SK-N-SH treated with all-trans-retinoic acid at 6 μM for 48 hours (cell line): ENCODE results near the gene FGD5.

Experiments used
- ARNTL ChIP-seq: fragments of 450-650 bp; formaldehyde crosslinking; IDR thresholded peaks from 2 replicates; pipeline ENCODE4 v1.5.0; 2020; ENCODE audit warnings: low read depth, mild to moderate bottlenecking, moderate library complexity, borderline replicate concordance
- GLIS3 ChIP-seq: fragments of 250-450 bp; sonication (Bioruptor Pico); IDR thresholded peaks from 2 replicates; pipeline ENCODE4 v1.5.0; 2020; ENCODE audit warnings: mild to moderate bottlenecking, moderate library complexity
- OSR1 ChIP-seq: fragments of 250-450 bp; sonication (Bioruptor Pico); IDR thresholded peaks from 2 replicates; pipeline ENCODE4 v1.8.0; 2022; ENCODE audit warnings: moderate library complexity, mild to moderate bottlenecking, inconsistent platforms
- PATZ1 ChIP-seq: fragments of 250-450 bp; sonication (Bioruptor Pico); IDR thresholded peaks from 2 replicates; pipeline ENCODE4 v1.8.0; 2020; ENCODE audit warnings: mild to moderate bottlenecking, moderate library complexity, borderline replicate concordance
- RARB ChIP-seq: fragments of 250-450 bp; sonication (Bioruptor Pico); IDR thresholded peaks from 2 replicates; pipeline ENCODE4 v1.8.0; 2021; ENCODE audit warnings: mild to moderate bottlenecking, moderate library complexity
- ZFP3 ChIP-seq: fragments of 250-450 bp; sonication (Bioruptor Pico); IDR thresholded peaks from 2 replicates; pipeline ENCODE4 v1.5.0; 2020; ENCODE audit warnings: mild to moderate bottlenecking, moderate library complexity
- ZNF565 ChIP-seq: fragments of 450-650 bp; formaldehyde crosslinking; conservative IDR thresholded peaks from 2 replicates; pipeline ENCODE4 v1.5.0; 2020; ENCODE audit warnings: low read depth, mild to moderate bottlenecking, moderate library complexity
- ZNF70 ChIP-seq: fragments of 450-650 bp; formaldehyde crosslinking; IDR thresholded peaks from 2 replicates; pipeline ENCODE4 v1.5.0; 2020; ENCODE audit warnings: mild to moderate bottlenecking, moderate library complexity
- TF ChIP-seq, protein P1 (sequence below): fragments of 250-450 bp; sonication (Bioruptor Pico); IDR thresholded peaks from 2 replicates; pipeline ENCODE4 v1.5.0; 2020; ENCODE audit warnings: mild to moderate bottlenecking, moderate library complexity
- TF ChIP-seq, protein P2 (sequence below): fragments of 250-450 bp; sonication (Bioruptor Pico); IDR thresholded peaks from 2 replicates; pipeline ENCODE4 v1.5.1; 2020; ENCODE audit warnings: low read depth, mild to moderate bottlenecking, moderate library complexity
- TF ChIP-seq, protein P3 (sequence below): fragments of 250-450 bp; sonication (Bioruptor Pico); IDR thresholded peaks from 2 replicates; pipeline ENCODE4 v1.8.0; 2021; ENCODE audit warnings: low read depth, mild to moderate bottlenecking, moderate library complexity, borderline replicate concordance

GRCh38 chr3:14892226-14892625 is 73.5 kb downstream of the FGD5 start:
- TF ChIP-seq PATZ1 (CRISPR knock-in tag) = no peak
- TF ChIP-seq ZFP3 = no peak
- no peak for TF ChIP-seq ZNF565 (CRISPR knock-in tag)
- TF ChIP-seq RARB (CRISPR knock-in tag) = no peak
- no peak for TF ChIP-seq OSR1 (CRISPR knock-in tag)
- TF ChIP-seq ARNTL (CRISPR knock-in tag) = no peak
- TF ChIP-seq, protein P1, sequence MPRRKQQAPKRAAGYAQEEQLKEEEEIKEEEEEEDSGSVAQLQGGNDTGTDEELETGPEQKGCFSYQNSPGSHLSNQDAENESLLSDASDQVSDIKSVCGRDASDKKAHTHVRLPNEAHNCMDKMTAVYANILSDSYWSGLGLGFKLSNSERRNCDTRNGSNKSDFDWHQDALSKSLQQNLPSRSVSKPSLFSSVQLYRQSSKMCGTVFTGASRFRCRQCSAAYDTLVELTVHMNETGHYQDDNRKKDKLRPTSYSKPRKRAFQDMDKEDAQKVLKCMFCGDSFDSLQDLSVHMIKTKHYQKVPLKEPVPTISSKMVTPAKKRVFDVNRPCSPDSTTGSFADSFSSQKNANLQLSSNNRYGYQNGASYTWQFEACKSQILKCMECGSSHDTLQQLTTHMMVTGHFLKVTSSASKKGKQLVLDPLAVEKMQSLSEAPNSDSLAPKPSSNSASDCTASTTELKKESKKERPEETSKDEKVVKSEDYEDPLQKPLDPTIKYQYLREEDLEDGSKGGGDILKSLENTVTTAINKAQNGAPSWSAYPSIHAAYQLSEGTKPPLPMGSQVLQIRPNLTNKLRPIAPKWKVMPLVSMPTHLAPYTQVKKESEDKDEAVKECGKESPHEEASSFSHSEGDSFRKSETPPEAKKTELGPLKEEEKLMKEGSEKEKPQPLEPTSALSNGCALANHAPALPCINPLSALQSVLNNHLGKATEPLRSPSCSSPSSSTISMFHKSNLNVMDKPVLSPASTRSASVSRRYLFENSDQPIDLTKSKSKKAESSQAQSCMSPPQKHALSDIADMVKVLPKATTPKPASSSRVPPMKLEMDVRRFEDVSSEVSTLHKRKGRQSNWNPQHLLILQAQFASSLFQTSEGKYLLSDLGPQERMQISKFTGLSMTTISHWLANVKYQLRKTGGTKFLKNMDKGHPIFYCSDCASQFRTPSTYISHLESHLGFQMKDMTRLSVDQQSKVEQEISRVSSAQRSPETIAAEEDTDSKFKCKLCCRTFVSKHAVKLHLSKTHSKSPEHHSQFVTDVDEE (CRISPR knock-in tag) = no peak
- TF ChIP-seq, protein P2, sequence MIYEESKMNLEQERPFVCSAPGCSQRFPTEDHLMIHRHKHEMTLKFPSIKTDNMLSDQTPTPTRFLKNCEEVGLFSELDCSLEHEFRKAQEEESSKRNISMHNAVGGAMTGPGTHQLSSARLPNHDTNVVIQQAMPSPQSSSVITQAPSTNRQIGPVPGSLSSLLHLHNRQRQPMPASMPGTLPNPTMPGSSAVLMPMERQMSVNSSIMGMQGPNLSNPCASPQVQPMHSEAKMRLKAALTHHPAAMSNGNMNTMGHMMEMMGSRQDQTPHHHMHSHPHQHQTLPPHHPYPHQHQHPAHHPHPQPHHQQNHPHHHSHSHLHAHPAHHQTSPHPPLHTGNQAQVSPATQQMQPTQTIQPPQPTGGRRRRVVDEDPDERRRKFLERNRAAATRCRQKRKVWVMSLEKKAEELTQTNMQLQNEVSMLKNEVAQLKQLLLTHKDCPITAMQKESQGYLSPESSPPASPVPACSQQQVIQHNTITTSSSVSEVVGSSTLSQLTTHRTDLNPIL (CRISPR knock-in tag) = no peak
- TF ChIP-seq GLIS3 = no peak
- TF ChIP-seq, protein P3, sequence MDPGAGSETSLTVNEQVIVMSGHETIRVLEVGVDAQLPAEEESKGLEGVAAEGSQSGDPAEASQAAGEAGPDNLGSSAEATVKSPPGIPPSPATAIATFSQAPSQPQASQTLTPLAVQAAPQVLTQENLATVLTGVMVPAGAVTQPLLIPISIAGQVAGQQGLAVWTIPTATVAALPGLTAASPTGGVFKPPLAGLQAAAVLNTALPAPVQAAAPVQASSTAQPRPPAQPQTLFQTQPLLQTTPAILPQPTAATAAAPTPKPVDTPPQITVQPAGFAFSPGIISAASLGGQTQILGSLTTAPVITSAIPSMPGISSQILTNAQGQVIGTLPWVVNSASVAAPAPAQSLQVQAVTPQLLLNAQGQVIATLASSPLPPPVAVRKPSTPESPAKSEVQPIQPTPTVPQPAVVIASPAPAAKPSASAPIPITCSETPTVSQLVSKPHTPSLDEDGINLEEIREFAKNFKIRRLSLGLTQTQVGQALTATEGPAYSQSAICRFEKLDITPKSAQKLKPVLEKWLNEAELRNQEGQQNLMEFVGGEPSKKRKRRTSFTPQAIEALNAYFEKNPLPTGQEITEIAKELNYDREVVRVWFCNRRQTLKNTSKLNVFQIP (CRISPR knock-in tag) = no peak
- TF ChIP-seq ZNF70 (CRISPR knock-in tag) = no peak
